NCI-H2107 (cell line): ENCODE measurements around the gene FAM204A.

ENCODE experiments used
- DNase-seq: peaks from one replicate; lab custom pipeline; 2025; lab: John Stamatoyannopoulos, UW

FAM204A gene

DNA sequence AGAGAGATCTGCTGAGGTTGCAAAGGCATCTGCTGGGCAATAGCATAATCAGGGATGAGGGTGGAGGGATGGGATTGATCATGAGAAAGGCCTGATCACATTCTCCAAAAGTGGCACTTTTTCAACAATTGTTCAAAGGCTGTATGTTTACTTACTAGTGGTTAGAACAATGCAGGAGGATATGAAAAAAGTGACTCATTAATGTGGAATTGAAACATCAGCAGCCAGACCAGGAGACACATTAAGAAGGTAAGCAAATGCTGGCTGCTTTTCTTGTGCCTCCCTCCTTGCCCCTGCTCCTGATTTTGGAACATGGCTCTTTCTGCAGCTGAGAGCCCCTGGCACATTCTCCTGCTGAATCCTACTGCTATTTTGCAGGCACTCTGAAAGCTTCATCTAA is 63.5 kb downstream of the FAM204A start:
- no peak for DNase-seq

DNA sequence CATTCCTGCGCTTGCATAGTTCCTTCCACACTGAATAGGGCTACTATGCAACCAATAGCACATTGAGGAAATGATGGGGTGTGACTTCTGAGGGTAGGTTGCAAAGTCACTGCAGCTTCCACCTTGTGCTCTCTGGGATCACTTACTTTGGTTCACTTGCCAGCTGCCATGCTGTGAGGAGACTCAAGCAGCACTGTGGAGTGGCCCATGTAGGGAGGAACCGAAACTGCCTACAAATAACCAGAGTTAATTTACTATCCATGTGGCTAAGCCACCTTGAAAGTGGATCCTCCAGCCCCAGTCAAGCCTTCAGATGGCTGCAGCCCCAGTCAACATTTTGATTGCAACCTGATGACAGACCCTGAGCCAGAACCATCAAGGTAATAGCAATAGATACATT is 64.3 kb downstream of the FAM204A start:
- no peak for DNase-seq

DNA sequence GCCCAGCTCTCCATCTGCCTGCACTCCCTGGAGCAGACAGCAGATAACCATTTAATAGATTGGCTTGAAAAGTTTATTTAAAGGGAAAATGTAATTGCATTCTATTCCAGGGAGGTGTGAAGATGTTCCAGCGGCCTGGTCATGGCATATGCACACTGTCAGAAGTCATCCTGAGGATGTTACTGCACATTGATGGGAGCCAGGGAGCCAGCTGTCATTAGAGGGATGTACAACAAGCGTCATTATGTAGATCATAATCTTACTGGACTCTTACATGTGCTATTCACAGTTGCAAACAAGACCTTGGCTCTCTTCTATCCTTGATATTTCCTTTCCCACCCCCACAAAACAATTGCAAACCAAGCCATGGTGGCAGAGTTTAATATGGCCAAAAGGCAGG is 65.4 kb downstream of the FAM204A start:
- no peak for DNase-seq

DNA sequence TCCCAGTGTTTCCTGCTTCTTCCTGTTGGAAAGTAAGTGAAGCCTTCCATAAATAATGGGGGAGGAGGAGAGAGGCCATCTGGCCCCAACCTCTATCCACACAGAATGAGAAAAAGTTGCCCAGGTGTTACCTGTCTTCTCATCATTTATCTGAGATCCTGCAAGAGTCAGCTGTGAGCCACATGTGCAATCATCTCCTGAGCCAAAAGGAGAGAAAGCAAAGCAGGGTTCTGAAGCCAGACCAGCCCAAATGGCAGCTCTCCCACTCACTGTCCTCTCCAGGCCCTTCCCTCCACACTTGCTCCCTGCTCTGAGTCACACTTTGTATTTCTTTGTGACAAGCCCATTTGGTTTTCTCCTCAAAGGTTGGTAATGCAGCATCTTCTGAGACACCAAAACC is 65.9 kb downstream of the FAM204A start:
- DNase-seq = no peak

DNA sequence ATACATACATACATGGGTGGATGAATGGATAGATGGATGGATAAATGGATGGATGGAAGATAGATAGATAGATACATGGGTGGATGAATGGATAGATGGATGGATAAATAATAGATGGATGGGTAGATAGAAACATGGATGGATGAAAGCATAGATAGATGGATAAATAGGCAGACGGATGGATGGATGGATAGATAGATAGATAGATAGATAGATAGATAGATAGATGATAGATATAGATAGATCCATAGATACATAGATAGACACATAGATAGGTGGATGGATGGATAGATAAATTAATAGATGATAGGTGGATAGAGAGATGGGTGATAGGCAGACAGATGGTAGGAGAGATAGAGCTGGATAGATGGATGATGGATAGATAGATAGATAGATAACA is 68.5 kb downstream of the FAM204A start:
- DNase-seq = no peak

DNA sequence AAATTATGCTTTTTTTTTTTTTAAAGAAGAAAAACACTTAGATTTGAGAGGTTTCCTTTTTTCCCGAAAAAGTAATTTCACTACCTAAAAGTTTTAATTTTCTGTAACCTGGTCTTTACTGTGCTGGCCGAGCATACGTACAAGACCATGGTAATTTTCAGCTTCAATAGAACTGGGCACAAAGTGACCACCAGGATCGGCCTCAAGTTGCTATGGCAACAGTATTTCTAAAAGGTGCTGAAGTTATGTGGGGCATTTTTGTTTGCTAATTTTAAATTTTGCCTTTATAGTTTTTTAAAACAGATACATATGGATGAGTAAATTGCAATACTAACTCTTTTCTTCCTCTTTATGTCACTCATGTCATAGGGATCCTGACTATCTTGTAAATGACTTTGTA is 69.4 kb downstream of the FAM204A start:
- no peak for DNase-seq

DNA sequence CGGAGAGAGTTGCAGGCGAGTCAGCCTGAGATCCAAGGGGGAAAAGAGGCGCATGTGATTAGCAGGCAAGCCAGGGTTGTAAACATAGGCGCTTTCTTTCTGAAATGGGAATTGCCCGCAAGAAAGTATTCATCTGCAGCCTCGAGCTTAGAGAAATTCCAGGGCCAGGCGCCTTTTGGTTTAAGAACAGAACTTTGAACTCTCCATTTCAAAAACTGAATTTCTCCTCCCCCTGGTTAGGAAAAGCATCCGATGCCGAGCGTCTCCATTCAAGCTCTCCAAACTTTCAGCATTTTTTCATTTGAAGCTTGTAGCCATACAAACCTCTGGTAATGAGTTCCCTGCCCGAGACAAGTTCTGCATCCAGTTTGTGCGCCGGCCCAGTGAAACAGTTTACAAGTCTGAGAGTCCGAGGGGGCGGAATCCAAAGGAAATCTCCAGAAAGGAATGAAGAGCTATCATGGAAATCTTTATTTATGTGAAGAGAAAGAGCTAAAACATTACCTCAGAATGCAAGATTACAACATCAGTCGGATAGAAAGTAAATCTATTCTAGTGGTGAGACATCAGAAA is 69.9 kb downstream of the FAM204A start:
- DNase-seq = no peak

DNA sequence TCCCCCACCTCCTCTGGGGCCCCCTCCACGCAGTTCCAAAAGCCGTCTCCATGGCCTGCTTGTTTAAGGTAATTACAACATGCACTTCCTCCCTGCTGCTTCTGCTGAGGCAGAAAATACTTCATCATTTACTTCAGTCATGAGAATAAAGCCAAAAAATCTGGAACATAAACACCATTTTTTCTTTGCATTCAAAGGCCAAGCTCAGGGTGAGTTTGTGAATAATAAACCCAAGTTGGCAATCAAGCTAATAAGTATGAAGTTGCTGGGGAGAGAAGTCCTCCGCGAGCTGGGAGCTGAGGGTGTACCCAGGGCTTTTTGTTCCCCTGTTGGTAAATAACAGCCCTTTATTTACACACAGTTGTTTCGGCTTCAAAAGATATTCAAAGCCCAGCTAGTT is 70.5 kb downstream of the FAM204A start:
- DNase-seq = no peak

DNA sequence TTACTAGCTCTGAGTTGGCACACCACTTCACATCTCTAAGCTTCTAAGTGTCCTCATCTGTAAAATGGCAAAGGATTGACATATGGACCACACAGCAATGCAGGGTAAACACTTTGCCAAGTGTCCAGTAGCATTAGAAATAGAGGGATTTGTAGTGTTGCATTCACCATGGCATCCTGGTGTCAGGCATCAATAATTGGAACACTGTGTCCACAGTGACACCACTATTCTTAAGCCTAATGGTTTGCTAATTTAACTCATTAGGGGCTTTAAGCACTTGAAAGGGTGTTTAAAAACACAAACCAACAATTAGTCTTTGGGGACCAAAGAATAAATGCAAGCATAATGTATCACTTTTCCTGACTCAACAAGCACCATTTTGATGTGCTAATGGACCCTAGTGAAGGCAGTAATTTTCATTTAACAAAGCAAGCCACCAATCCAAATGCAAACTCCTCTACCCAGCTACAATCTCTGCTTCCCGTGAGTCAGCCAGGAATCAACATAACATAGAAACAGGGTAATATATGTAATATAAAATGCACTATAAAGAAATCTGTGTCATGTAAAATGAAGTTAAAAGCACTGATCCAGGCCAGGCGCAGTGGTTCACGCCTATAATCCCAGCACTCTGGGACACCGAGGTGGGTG is 75.9 kb downstream of the FAM204A start:
- DNase-seq = no peak

DNA sequence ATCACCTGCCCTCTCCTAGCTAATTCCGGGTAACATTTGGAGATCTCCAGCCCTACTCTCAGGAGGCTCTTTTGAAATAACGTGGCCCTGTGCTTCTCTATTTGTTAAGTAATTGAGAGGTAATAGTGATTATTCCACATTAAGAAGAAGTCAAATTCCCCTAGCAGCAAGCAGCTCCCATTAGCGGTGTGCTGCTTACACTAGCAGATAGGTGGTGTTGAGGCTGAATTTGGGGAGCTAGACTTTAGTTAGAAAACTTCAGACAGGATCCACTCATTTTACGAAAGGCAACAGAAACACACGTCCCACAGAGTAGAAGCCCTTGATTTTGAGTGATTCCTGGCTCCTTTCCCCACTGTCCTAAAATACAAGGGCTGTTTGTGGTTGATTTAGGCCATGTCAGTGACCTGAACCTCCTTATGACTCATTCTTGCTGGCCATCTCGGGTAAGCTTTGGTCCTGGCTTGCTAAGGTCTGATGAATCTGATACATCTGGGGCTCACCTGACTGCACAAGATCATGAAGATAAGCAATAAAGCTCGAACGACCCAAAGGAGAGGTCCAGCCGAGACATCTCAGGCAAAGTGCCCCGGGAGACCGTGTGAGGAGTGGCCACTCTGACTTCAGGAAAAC is 77.2 kb downstream of the FAM204A start:
- DNase-seq = no peak

DNA sequence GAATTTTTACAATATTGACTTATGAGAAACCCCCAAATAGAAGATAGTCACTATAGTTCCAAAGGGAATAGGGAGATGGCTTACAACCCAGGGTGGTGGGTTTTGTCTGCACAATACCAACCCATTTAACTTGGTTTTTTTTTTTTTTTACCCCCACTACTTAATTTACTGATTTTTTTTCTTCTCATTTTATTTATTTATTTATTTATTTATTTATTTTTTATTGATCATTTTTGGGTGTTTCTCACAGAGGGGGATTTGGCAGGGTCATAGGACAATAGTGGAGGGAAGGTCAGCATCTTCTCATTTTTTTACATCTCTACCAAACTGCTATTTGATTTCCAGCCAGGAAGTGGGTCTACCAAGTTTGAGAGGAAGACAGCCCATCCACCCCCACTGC is 77.9 kb downstream of the FAM204A start:
- DNase-seq = no peak

DNA sequence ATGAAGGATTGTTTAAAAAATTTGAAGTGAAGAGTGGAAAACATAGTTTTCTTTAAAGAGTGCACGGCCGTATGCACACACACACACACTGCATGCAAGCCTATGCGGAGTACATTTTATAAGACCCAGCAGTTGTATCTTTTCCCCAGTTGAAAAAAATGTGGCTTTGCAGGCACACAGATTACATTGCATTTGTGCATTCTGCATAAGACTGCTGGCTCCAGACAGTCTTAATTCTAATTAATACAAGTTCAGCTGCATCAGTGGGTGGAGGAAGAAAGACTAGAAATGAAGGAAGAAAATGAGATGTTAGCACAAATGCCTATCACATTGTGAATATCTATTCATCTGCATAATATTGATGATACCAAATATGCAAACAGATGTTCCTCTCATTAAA is 79.6 kb downstream of the FAM204A start:
- no peak for DNase-seq

DNA sequence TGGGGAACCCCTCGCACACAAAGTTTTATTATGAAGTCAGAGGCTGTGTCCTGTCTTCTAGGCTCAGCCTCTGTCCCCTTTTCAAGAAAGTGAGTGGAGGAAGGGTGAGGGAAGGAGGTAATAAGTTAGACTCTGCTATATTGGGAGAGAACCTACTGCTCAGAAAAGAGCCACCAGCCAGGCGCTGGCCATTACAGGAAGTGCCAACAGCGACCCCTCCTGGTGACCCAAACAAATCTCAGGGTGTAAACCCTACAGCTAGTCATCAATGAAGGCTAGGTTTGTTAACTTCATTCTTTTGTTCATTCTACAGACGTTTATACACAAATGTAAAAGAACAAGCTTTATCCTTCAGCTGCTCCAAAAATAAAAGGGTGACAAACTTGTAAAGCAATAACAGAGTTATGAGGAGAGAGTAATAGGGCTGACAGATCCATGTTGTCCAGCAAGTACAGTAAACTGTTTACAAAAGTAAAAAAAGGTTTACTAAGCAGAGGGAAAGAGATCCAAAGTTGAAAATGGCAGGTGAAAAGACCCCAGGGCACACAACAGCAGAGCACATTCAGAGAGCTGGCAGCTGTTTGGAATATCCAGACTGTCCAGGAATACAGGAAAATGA is 82.7 kb downstream of the FAM204A start:
- no peak for DNase-seq

DNA sequence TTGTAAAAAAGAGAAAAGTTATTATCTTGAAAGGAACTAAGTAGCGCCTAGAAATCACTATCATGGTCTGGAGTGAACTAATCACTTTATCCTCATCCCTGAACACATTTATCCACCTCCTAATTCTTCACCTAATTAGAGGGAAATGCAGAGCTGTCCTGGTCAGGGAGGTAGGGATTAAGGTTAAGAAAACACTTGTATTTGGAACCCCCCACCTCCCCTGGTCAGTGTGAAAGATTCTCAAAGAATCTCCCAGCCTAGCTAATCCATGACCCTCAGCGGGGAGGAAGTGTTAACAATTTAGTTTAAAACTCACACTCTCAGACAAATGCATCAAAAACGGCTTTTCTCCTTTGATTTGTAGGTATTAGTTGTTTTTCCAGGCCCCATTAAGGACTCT is 83.8 kb downstream of the FAM204A start:
- no peak for DNase-seq

DNA sequence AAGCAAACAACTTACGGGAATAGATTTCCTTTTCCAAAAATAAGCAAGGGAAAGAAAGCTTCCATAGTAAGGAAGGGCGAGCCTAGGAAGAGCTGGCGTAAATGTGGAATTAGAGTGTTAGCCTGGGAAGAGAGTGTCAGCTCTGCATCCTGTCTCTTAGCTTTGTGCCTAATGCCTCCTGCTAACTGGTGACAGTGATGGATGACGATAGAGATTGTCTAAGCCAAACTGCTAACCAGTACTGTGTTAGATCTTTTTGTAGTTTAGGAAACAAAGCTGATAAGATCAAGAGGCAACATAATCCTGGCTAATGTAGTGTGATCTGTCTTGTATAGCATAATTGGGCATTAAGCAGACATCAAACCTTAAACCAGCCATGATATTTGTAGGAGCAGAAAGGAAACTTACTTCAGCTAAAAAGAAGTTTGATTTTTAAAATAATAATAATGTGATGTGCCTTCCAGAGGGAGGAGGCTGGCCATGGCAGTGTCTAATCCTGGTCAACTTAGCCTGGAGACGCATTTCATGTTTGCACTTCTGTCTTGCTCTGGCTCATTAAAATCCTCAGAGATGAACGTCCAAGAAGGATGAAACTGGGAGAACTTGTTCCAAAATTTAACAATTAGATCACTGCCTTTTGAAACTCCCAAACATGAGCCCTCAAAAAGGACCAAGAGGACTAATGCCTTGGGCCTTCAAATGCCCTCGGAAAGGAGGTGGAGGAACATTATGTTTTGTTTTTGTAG is 85.1 kb downstream of the FAM204A start:
- no peak for DNase-seq

DNA sequence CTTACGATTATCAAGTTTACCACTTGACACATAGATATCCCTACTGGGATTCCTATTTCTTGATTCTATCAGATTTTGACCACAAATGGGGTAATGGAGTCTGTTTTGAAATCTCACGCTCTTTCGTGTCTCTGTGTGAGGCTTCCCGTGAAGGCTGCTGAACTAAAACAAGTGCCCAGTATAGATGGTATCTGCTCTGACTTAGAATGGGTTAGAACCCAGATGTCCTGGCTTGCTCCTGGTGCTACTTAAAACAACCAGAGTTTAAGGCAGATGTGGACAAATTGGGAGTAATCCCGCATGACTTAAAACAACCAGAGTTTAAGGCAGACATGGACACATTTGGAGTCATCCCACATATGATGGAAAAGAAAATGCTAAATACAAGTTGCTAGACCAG is 85.9 kb downstream of the FAM204A start:
- no peak for DNase-seq

DNA sequence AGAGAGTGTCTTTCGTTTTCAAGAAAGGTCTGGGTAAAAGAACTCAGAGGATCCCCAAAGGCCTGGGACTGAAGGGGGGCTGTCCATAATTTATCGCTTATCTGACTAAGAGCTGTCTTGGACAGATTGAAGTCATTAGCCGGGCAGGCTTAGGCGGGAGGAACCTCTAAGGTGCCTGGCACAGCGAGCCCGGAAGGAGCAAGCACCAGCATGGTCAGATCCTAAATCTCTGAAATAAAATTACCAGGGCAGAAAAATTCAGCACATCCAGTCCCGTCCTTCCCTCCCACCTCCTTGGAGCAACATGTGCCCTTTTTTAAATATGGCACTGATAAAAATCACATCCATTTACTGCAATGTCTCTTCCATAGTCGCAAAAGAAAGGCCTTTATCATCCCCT is 86.8 kb downstream of the FAM204A start:
- DNase-seq = no peak

DNA sequence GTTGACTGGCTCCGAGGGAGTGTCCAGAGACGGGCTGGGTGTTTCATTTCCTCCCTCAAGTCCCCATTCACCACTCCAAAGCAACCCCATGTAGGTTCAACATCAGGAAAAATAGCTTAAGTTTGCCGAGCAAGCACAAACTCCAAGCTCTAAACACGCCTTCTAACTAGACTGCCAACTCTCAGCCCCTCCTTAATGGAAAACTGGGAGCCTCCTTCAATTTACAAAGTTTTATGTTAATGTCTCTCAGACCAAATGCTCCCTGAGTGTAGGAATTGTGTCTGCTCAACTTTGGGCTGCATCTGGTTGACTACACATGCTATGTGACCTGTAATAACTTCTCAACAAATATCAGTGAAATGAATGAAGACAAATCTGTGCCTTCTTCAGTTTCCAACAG is 87.5 kb downstream of the FAM204A start:
- no peak for DNase-seq

DNA sequence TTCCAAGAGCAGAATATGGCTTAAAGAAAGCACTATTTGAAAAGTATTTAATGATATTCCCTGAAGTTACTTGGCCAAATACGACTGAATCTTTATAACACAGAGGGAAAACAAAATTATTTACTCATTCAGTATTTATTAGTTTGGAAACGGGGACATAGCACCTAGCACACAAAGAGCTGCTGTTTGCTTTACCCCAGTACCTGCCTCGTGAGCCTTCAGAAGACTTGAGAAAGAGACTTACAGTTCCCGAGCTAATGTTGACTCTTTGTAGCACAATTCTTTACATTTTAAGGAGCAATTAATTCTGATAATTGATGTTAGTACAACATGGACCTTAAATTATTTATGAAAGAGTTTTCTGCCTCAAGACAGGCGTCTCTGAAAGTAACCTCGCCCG is 88.7 kb downstream of the FAM204A start:
- no peak for DNase-seq

DNA sequence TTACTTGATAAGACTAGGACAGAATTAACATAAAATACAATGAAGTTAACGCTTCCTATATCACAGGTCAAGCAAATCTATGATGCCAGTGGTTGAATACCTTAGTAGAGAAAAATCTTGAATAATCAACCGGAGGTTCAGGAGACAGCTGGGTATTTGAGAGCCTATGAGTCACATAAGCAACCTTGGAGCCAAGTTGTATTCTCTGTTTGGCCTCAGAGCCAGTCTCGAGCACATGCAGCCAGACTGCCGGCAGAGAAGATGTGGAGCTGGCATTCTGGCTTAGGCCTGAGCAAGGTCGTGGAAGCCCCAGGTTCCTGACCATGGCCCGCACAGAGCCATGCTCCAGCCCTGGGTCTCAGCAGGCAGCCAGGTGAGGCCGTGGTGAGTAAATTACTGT is 90.3 kb downstream of the FAM204A start:
- no peak for DNase-seq

DNA sequence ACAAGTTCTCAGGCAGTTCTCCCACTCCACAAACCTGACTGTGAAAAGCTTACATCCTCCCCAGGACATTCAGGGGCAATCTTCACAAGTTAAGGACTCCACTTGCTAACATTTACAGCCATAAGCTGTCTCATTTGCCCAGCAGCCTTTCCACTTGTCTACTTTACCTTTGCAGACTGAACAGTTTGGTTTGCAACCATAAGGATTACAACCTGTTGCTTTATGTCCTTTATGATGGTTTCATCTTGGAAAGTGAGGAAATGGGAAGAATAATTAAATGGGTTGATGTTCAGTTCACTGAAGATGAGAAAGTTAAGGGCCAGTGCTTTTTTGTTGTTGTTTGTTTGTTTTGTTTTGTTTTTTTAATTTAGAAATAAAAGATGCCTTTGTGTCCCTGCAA is 92.4 kb downstream of the FAM204A start:
- no peak for DNase-seq
